Central memory CD4-positive, alpha-beta T cell (primary cell): ENCODE data around the gene ALDH3B2.
A peak's percentile ranks its signal among the peaks of the same experiment; 100 is the strongest.
"Not testable (repeated sequence)": the region's sequence is repeated elsewhere in the genome, so short reads cannot be mapped to it uniquely, and the experiment has no call there.

ENCODE experiments used
- DNase-seq: peaks from one replicate; pipeline ENCODE4 v3.0.0; 2022

Gene ALDH3B2

GRCh38 chr11:67628710-67629385, 45.6 kb downstream of the ALDH3B2 start:
- no peak for DNase-seq

GRCh38 chr11:67627812-67628624, 46.4 kb downstream of the ALDH3B2 start:
- no peak for DNase-seq

- DNase-seq: no peak
Measured at GRCh38 chr11:67627441-67627811, 47.0 kb downstream of the ALDH3B2 start.

- DNase-seq: no peak
Measured at GRCh38 chr11:67626970-67627369, 47.5 kb downstream of the ALDH3B2 start.

- DNase-seq: not testable (repeated sequence)
Measured at GRCh38 chr11:67626131-67626833, 48.1 kb downstream of the ALDH3B2 start.

- DNase-seq: not testable (repeated sequence)
Measured at GRCh38 chr11:67623795-67624194, 50.6 kb downstream of the ALDH3B2 start.

- not testable (repeated sequence) for DNase-seq
Measured at GRCh38 chr11:67622905-67623304, 51.5 kb downstream of the ALDH3B2 start.

- DNase-seq: not testable (repeated sequence)
Measured at GRCh38 chr11:67621928-67622327, 52.5 kb downstream of the ALDH3B2 start.

GRCh38 chr11:67620621-67621020, 53.8 kb downstream of the ALDH3B2 start:
- DNase-seq: not testable (repeated sequence)

- not testable (repeated sequence) for DNase-seq
Measured at GRCh38 chr11:67619683-67620618, 54.5 kb downstream of the ALDH3B2 start.

- not testable (repeated sequence) for DNase-seq
Measured at GRCh38 chr11:67618901-67619659, 55.3 kb downstream of the ALDH3B2 start.

- DNase-seq: no peak
Measured at GRCh38 chr11:67617243-67617953, 57.0 kb downstream of the ALDH3B2 start.

- no peak for DNase-seq
Measured at GRCh38 chr11:67616431-67617242, 57.8 kb downstream of the ALDH3B2 start.

GRCh38 chr11:67615728-67616430, 58.5 kb downstream of the ALDH3B2 start:
- no peak for DNase-seq

GRCh38 chr11:67614730-67615714, 59.4 kb downstream of the ALDH3B2 start:
- no peak for DNase-seq

GRCh38 chr11:67613960-67614715, 60.3 kb downstream of the ALDH3B2 start:
- DNase-seq: peak; percentile 87

- no peak for DNase-seq
Measured at GRCh38 chr11:67613313-67613959, 61.0 kb downstream of the ALDH3B2 start.
